Measurements from ENCODE around the gene PTPRN2. TPM values are rescaled to one million over a fixed set of nuclear protein-coding genes. Genes with fewer than 3 reads are reported as not detected.

PTPRN2 gene
- 12.1 and 14.3 TPM in 2 replicates for total RNA-seq

DNA sequence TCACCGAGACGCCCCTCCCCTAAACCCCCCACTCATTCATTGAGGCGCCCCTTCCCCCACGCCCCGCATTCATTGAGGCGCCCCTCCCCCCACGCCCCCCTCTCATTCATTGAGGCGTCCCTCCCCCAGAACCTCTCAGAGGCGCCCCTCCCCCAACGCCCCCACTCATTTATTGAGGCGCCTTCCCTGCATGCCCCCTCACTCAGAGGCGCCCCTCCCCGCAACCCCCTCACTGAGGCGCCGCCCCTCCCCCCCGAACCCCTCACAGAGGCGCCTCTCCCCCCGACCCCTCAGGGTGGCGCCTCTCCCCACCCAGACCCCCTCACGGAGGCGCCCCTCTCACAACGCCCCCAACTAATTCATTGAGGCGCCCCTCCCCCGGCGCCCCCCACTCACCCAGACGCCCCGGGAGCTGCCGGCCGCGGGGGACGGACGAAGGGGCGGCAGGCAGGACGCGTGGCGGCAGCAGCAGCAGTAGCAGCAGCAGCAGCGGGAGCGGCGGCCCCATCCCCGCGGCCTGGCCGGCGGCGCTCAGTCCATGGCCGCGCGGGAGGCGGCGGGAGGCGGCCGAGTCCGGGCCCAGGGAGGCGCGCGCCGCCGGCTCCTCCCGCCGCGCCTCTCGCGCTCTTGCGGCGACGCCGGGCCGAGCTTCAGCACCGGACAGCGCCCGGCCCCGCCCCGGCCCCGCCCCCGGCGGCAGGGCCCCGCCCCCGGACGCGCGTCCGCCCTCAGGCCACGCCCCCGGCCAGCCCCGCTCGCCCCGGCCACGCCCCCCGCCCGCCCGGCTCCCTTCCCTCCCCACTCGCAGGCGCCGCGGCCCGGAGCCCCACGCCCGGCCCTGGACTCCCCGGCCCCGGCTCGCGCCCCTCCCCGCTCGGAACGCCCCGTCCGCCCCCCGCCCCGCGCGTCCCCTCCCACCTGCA, at the start of gene PTPRN2:
Gene PTPRN2, minus strand, starts transcription at position 662 of the 923 bp plus-strand sequence.

Other genes starting within 250 kb of the PTPRN2 start
- gene NCAPG2, start 117.0 kb upstream of the PTPRN2 start, total RNA-seq: 26.7 and 27.4 TPM in 2 replicates
- gene ESYT2, start 241.7 kb upstream of the PTPRN2 start, total RNA-seq: 49.9 and 54.3 TPM in 2 replicates